ENCODE results near the gene ITM2C. TPM values are rescaled to one million over a fixed set of nuclear protein-coding genes. Genes with fewer than 3 reads are reported as not detected.
A peak's percentile ranks its signal among the peaks of the same experiment; 100 is the strongest.

The ITM2C gene
- polyA plus RNA-seq, 3 donors = 1.4 to 3.2 (median 2.9) TPM

DNA sequence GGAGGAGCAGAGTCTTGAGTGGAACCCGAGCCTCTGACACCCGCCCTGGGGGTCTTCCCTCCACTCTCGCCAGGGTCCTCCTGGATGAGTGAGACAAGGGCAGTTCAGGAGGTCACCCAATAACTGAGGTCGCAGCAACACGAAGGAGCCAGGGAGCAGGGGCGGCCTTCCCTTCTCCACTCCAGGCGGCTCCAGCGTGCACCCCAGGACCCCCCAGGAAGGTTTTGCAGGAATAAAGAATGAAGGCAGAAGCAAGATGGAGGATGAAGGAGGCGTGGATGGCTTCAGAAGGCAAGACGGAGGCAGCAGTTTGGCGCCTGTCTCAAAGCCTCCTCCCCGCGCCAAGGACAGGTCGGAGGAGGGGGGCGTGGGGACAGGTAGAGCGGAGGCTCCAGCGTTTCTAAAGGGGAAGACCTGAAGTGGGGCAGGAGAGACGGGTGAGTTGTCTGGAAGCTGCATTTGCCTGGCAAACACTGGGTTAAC is 579 bp upstream of the ITM2C start:
- Histone ChIP-seq H3K4me3 (replicated peaks in 1 of 3; ENCODE audit: low read depth in 2 of 3, low read length in 3 of 3) (peak overlapping the region in 1 of 3 experiments; percentile 78), H3K9me3 (replicated peaks in 1 of 2; ENCODE audit: control insufficient read depth in 1 of 2, insufficient read depth in 1 of 2, low read length in 2 of 2) (no peaks in the 10 kb centered on the region), H3K36me3 (replicated peaks in 1 of 2; ENCODE audit: control insufficient read depth in 1 of 2, insufficient read depth in 2 of 2, low read length in 2 of 2) (no peaks in the 10 kb centered on the region), H3K27ac (ENCODE audit: low read depth in 1 of 2, low read length in 2 of 2) (no peak overlapping the region), H3K4me1 (ENCODE audit: control insufficient read depth in 1 of 2, insufficient read depth in 2 of 2, low read length in 2 of 2) (peaks cover 27 to 33% of the 10 kb centered on the region in 2 donors), H3K27me3 (ENCODE audit: control insufficient read depth in 2 of 2, insufficient read depth in 2 of 2, low read length in 2 of 2) (peaks cover 3 to 30% of the 10 kb centered on the region in 2 donors), H2AFZ (ENCODE audit: insufficient read depth, low read depth, low read length, poor library complexity, severe bottlenecking) (peak overlapping the region; percentile 57), H3K4me2 (replicated peaks; ENCODE audit: extremely low read depth, low read length, poor library complexity, severe bottlenecking) (peak overlapping the region; percentile 89), H4K20me1 (ENCODE audit: insufficient read depth, low read length) (no peaks in the 10 kb centered on the region), H3K9ac (ENCODE audit: insufficient read depth, low read length, poor library complexity, severe bottlenecking) (no peak overlapping the region), H3K79me2 (ENCODE audit: insufficient read depth, low read length) (no peaks in the 10 kb centered on the region)
- Mint-ChIP-seq H3K9me3 (peaks cover 0 to 11% (median 0%) of the 10 kb centered on the region in 7 donors), H3K36me3 (peaks cover 3 to 4% of the 10 kb centered on the region in 2 donors), H3K4me1 (peaks cover 37% of the 10 kb centered on the region), H3K27me3 (ENCODE audit: low read depth in 3 of 3) (peaks cover 46 to 55% (median 50%) of the 10 kb centered on the region in 3 donors), H3K27ac (peak overlapping the region in 2 of 7 donors; percentile 68 to 79), H3K4me3 (peak overlapping the region; percentile 82 to 99)
- intact Hi-C loops (cut with micrococcal nuclease) = no loop called here
- DNase-seq = no peak
- TF ChIP-seq, protein P1, sequence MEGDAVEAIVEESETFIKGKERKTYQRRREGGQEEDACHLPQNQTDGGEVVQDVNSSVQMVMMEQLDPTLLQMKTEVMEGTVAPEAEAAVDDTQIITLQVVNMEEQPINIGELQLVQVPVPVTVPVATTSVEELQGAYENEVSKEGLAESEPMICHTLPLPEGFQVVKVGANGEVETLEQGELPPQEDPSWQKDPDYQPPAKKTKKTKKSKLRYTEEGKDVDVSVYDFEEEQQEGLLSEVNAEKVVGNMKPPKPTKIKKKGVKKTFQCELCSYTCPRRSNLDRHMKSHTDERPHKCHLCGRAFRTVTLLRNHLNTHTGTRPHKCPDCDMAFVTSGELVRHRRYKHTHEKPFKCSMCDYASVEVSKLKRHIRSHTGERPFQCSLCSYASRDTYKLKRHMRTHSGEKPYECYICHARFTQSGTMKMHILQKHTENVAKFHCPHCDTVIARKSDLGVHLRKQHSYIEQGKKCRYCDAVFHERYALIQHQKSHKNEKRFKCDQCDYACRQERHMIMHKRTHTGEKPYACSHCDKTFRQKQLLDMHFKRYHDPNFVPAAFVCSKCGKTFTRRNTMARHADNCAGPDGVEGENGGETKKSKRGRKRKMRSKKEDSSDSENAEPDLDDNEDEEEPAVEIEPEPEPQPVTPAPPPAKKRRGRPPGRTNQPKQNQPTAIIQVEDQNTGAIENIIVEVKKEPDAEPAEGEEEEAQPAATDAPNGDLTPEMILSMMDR (IDR thresholded peaks at IDR 0.05) = no peak
- 52% methylated on average over 14 of the region's 18 CpGs for WGBS (ENCODE audit: insufficient coverage)

DNA sequence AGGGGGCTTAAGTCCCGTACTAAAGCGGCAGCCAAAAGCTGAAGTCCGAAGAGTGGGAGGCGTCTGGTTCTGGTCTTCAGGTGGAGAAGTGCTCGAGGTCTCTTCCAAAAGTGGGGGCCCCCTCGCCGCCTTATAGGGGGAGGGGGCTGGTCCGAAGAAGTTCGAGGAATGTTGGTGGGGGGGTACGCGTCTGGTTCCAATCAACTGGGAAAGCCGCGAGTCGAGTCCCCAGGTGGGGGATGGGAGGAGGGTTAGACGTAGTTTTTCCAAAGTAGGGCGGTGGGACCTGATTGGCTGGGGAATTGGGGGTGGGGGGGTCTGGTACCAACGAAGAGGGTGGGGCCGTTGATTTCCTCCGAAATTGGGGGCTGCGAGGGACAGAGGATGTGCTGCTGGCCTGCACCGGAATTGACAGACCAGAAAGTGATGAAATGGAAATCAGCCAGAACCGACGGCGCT is 594 bp downstream of the ITM2C start:
- H3K9ac ChIP-seq (ENCODE audit: insufficient read depth, low read length, poor library complexity, severe bottlenecking) = peak overlapping the region; percentile 53
- peak overlapping the region; percentile 89 for H3K4me2 ChIP-seq (replicated peaks; ENCODE audit: extremely low read depth, low read length, poor library complexity, severe bottlenecking)
- H3K36me3 ChIP-seq (replicated peaks in 1 of 2; ENCODE audit: control insufficient read depth in 1 of 2, insufficient read depth in 2 of 2, low read length in 2 of 2) = no peaks in the 10 kb centered on the region
- no peaks in the 10 kb centered on the region for H3K79me2 ChIP-seq (ENCODE audit: insufficient read depth, low read length)
- H3K27me3 ChIP-seq (ENCODE audit: control insufficient read depth in 2 of 2, insufficient read depth in 2 of 2, low read length in 2 of 2) = peaks cover 3 to 30% of the 10 kb centered on the region in 2 donors
- no peak for DNase-seq
- Mint-ChIP-seq H3K27ac (peak overlapping the region in 1 of 7 donors; percentile 75), H3K27me3 (ENCODE audit: low read depth in 3 of 3) (peaks cover 44 to 62% (median 49%) of the 10 kb centered on the region in 3 donors), H3K36me3 (peaks cover 3 to 4% of the 10 kb centered on the region in 2 donors), H3K9me3 (peaks cover 0 to 11% (median 0%) of the 10 kb centered on the region in 7 donors), H3K4me1 (peaks cover 49% of the 10 kb centered on the region), H3K4me3 (peak overlapping the region; percentile 79 to 99)
- WGBS (ENCODE audit: insufficient coverage) = 0% methylated on average over 14 of the region's 24 CpGs
- TF ChIP-seq, protein P1 (IDR thresholded peaks at IDR 0.05) = no peak
- H3K27ac ChIP-seq (ENCODE audit: low read depth in 1 of 2, low read length in 2 of 2) = no peak overlapping the region
- H3K4me3 ChIP-seq (replicated peaks in 1 of 3; ENCODE audit: low read depth in 2 of 3, low read length in 3 of 3) = peak overlapping the region; percentile 25 to 78 (median 40)
- H3K9me3 ChIP-seq (replicated peaks in 1 of 2; ENCODE audit: control insufficient read depth in 1 of 2, insufficient read depth in 1 of 2, low read length in 2 of 2) = no peaks in the 10 kb centered on the region
- H2AFZ ChIP-seq (ENCODE audit: insufficient read depth, low read depth, low read length, poor library complexity, severe bottlenecking) = peak overlapping the region; percentile 91
- no peaks in the 10 kb centered on the region for H4K20me1 ChIP-seq (ENCODE audit: insufficient read depth, low read length)
- peaks cover 37 to 44% of the 10 kb centered on the region in 2 donors for H3K4me1 ChIP-seq (ENCODE audit: control insufficient read depth in 1 of 2, insufficient read depth in 2 of 2, low read length in 2 of 2)
- intact Hi-C loops (cut with micrococcal nuclease) = no loop called here

Data from CD14-positive monocyte (primary cell).